GM21360 (cell line): ENCODE data around the gene PCK1.
"Not testable (repeated sequence)": the region's sequence is repeated elsewhere in the genome, so short reads cannot be mapped to it uniquely, and the experiment has no call there.

Experiments
- ATAC-seq: cut with Tn5 transposase; IDR thresholded peaks from one replicate; pipeline ENCODE4 v1.9.1; 2021; ENCODE audit warnings: mild to moderate bottlenecking, moderate library complexity; ENCODE audit not compliant: unreplicated experiment

Gene PCK1

GRCh38 chr20:57560554-57561355, at the start of gene PCK1:
Gene PCK1, plus strand, starts transcription at chr20:57561110. Its CDS starts 302 bp downstream, at chr20:57561412.
- ATAC-seq: no peak

DNA sequence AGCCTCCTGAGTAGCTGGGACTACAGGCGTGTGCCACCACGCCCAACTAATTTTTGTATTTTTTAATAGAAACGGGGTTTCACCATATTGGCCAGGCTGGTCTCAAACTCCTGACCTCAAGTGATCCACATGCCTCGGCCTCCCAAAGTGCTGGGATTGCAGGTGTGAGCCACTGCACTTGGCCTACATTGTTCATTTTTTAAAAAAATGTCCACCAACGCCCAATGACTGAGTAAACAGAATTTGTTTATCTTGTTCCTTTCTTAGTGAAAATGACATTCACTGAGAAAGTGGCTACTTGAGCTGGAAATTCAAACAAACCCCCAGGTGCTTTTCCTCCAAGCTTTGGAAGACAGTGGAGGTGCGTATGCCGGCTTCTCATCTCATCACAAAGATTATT, 49.2 kb upstream of the PCK1 start:
- not testable (repeated sequence) for ATAC-seq

DNA sequence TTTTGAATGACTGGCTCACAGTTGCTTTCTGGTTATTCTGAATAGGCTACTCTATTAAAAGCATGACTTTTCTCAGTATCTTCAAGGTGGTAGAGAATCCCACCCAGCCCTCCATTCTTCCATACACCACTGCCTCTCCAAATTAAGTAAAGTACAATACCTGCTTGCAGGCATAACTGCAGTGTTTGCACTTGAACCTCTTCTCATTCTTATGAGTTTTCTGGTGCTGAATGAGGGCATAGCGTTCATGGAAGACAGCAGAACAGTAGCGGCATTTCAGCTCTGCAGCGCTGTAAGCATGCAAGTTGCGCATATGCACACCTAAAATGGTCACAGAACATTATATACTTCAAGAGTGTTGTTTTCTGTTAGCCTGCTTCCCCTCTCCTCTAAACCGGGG, 48.5 kb upstream of the PCK1 start:
- ATAC-seq: no peak

- no peak for ATAC-seq
Observed at GRCh38 chr20:57513199-57513598, 47.7 kb upstream of the PCK1 start.

GRCh38 chr20:57514273-57514751, 46.6 kb upstream of the PCK1 start:
- ATAC-seq: no peak

DNA sequence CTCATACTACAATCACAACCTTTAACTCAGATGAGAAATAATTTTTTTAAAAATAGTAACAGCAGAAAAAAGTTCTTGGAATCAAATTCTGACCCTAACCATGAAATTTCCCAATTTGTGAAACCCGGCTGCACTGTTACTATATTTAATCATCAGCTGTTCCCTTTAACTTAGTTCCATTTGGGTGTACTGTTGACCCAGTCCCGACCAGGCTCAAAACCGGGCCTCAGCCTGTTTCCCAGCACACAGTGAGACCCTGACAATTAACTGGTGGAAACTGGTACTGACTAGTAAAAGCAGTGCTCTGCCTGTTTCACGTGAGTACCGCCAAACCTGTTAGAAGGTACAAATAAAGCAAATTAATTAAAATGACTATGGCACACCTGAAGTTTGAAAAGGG, 43.0 kb upstream of the PCK1 start:
- no peak for ATAC-seq

DNA sequence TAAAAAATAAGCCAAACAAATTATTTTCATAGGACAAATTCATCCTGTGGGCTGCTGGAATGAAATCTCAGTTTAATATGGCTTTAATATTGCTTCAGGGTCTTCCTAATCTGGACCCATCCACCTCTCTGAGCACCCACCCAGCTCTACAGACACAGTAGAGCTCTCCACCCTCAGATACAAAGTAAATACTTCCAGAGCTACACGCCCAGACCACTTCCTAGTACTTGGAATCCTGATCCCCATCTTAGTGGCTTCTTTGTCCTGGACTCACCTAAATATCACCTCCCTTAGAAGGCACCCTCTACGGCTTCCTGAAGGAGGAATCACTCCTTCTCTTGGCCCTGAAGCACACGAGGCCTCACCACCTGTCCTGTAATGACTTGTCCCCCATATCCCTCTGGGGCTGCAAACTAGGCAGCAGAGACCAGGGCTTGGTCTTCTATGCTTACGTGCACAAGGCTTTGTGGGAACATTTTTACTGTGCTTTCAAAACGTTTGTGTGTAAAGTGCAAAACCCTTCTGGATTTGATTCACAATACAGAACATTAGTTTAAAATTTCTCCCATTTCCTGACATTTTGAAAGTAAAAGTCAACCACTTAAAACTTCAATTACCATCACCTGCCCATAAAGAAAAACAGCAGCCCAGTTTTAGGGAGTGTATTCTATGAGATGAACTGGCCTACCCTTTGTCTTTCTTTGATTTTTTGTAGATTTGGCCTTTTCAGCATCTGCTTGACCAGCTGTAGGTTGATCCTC, 38.4 kb upstream of the PCK1 start:
- ATAC-seq: no peak

DNA sequence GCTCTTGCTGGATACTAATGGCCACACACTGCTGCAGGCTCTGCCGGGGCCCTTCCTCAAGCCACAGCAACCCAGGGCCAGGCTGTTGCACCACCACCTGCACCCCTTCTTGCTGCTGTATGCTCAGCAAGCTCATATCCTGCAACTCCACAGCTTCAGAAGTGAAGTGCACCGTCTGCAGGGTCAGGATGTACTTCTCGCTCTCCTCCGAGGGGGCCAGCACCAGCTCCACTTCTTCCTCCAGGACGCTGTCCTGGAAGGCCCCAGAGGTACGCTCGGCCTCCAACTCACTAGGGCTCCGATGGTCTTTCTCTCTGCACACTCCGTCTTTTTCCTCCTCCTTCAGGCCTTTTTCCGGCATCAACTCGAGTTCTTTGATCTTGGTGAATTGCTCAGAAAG, 37.1 kb upstream of the PCK1 start:
- no peak for ATAC-seq

- no peak for ATAC-seq
Observed at GRCh38 chr20:57524511-57525176, 36.3 kb upstream of the PCK1 start, which contains the start of gene CTCFL. Gene CTCFL, minus strand, starts transcription at chr20:57525140. Its CDS starts 935 bp downstream, at chr20:57524205.

DNA sequence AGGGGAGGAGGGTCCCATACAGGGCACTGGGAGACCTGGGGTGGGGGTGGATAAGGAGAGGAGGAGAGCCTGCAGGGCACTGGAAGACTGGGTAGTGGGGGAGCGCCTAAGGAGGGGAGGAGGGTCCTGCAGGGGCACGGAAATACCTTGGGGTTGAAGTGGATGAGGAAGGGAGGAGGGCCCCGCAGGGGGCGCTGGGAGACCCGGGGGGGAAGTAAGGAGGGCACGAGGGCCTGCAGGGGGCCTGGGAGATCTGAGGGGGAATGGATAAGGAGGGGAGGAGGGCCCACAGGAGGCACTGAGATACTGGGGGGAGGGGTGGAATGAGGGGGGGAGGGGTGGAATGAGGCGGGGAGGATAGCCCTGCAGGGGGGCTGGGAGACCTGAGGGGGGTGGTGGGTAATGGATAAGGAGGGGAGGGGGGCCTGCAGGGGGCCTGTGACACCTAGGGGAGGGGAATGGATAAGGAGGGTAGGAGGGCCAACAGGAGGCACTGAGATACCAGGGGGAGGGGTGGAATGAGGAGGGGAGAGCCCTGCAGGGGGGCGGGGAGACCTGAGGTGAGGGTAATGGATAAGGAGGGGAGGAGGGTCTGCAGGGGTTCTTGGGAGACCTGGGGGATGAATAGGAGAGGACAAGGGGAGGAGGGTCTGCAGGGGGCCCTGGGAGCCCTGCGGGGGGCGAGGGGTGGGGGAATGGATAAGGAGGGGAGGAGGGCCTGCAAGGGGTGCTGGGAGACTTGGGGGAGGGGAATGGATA, 35.4 kb upstream of the PCK1 start:
- no peak for ATAC-seq

- ATAC-seq: no peak
Observed at GRCh38 chr20:57526087-57526884, 34.6 kb upstream of the PCK1 start.

DNA sequence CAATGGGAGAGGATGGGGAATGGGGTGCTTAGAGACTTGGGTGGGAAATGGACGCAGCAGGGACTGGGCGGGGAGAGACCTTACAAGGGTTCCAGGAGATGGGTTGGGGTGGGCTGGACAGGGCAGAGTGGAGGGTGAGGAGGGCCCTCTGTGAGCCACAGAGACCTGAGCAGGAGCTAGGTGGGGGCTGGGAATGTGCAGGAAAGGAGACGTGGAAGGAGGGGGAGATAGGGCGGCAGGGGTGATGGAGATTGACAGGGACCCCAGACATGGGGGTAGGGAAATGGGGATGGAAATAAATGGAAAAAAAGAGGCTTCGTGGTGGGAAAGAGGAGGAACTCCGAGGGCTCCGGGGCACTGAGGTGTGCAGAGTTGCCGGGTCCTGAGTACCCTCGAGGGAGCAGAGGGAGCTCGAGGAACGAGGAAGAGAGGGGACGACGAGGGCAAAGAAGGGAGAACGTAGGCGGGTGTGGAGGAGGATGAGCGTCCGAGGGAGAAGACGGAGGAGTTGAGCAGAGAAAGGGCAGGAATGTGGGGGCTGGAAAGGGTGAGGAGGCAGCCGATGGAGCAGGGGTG, 33.9 kb upstream of the PCK1 start:
- ATAC-seq: no peak

DNA sequence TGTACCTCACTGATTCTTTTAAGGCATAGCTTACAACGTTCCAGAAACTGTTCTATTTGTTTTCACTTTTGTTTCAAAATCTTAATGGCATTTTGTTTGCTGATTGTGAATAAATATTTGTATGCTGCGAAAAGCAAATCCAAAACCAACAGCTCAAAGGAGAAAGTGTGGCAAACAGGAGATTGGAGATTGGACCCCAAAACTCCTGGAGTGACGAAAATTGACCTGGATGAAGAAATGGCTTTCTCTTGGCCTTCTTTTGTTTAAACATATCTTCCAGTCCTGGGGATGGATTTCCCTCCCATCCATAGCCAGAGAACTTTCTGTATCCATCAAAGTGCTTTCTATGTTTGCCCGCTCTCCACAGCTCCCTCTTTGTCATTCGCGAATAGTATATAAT, 33.2 kb upstream of the PCK1 start:
- ATAC-seq: no peak

DNA sequence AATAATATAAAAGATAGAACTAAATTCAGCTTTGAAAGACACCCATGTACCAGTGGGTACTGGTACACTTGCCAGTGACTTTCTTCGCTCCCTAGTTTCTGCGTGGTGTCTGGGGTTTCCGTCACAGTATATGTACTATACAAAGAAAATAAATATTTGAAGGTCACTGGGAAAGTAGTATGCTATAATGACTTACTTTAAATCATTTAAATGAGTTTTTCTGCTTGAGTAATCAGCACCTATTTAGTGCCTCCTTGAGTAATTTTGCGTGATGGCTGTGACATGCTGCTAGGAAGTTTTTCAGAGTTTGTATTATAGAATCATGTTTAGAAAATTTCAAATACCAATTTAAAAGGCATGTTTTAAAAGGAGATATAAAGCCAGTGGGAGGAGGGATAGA, 32.8 kb upstream of the PCK1 start:
- no peak for ATAC-seq

DNA sequence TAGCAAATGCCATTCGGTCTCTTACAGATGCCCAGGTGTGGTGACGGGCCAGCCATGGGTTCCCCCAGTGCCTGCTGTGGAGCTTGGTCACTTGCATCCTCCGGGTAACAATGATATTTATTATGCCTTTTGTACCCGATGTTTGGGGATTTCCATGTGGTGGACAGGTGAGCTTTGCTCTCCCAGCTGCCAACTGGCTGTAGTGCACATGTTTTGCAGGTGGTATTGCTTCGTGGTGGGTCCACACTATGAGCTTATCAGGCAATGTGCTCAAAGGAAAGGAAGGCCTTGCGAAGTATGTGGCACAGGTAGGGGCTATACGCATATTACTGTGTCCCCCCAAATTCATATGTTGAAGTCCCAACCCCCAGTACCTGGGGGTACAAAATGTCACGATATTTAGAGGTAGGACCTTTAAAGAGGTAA, 31.7 kb upstream of the PCK1 start:
- no peak for ATAC-seq

DNA sequence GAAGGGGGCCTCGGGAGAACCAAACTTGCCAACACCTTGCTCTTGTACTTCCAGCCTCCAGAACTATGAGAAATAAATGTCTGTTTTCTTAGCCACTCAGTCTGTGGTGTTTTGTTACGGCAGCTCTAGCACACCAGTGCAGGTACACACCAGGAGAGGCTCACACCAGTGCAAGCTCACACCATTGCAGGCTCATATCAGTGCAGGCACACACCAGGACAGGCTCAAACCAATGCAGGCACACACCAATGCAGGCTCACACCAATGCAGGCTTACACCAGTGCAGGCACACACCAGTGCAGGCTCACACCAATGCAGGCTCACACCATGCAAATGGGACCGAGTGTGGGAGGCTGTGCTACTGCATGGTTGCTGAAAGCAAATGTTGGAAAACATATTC, 31.1 kb upstream of the PCK1 start:
- no peak for ATAC-seq

GRCh38 chr20:57530327-57530981, 30.5 kb upstream of the PCK1 start:
- no peak for ATAC-seq

DNA sequence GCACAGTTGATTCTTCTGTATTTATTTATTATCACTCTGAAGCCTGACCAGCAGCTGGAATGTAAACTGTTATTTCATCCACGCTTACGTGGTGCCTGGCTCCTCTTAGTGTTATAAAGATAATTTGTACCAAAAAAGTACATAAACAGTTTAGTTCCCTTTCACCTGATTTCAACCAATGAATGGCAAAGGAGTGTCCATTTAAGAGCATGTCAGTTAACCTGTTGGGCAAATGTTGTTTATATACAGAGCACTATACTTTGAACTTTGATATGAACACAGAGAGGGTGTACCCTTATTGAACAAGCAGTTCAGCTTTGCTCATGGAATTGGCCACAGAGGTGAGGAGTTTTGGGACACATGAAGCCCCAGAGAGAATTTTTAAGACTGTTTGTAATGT, 28.8 kb upstream of the PCK1 start:
- ATAC-seq: no peak

DNA sequence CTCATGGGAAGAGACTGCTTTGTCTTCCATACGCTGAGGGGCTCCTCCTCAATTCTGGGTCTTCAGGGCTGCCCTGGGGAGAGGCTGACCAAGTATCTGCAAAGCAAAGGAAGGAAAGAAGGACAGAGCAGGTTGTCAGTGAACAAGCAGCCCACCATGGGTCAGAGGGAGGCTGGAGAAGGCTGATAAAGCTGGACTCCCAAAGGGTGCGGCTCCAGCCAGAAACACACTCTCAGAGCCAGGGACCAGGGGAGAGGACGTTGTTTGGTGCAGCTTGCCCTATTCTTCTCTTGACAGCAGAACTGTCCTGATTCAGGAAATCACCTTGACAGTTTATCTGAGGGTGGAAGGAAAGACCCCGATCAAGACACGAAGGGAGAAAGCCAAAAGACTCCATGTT, 25.6 kb upstream of the PCK1 start:
- ATAC-seq: no peak
